Stimulated activated CD8-positive, alpha-beta memory T cell treated with anti-CD3 and anti-CD28 coated beads, Interleukin-4, amount 100 ng/mL, for 1 hour (primary cell): ENCODE measurements around the gene RNF34.
"Not testable (repeated sequence)": the region's sequence is repeated elsewhere in the genome, so short reads cannot be mapped to it uniquely, and the experiment has no call there.

ENCODE experiments used
- DNase-seq, 2 donors: peaks; one replicate each; pipeline ENCODE4 v3.0.0-alpha.2; 2020; ENCODE audit warnings: low read depth in 2 of 2, low spot score in 1 of 2

The RNF34 gene

GRCh38 chr12:121399391-121400331 is at the start of gene RNF34:
RNF34 (plus strand) TSS chr12:121400118; CDS start chr12:121400213, 95 bp downstream.
- DNase-seq: peak; percentile 92 to 96

GRCh38 chr12:121351820-121352681 is 47.9 kb upstream of the RNF34 start, which contains the start of gene ANAPC5:
ANAPC5 (minus strand) TSS chr12:121352411; CDS start chr12:121352340, 71 bp downstream.
- DNase-seq: peak; percentile 76 to 82

- DNase-seq: no peak
Measured at GRCh38 chr12:121352682-121353018, 47.3 kb upstream of the RNF34 start.

GRCh38 chr12:121355818-121356217 is 44.1 kb upstream of the RNF34 start:
- no peak for DNase-seq

GRCh38 chr12:121356657-121357056 is 43.3 kb upstream of the RNF34 start:
- DNase-seq: no peak

GRCh38 chr12:121357331-121357730 is 42.6 kb upstream of the RNF34 start:
- DNase-seq: no peak

GRCh38 chr12:121358073-121358472 is 41.8 kb upstream of the RNF34 start:
- no peak for DNase-seq

- no peak for DNase-seq
Measured at GRCh38 chr12:121364683-121365121, 35.2 kb upstream of the RNF34 start.

- no peak for DNase-seq
Measured at GRCh38 chr12:121365416-121366062, 34.4 kb upstream of the RNF34 start.

GRCh38 chr12:121366063-121366459 is 33.9 kb upstream of the RNF34 start:
- no peak for DNase-seq

GRCh38 chr12:121371404-121371803 is 28.5 kb upstream of the RNF34 start:
- no peak for DNase-seq

- DNase-seq: no peak
Measured at GRCh38 chr12:121373755-121374154, 26.2 kb upstream of the RNF34 start.

GRCh38 chr12:121374336-121374735 is 25.6 kb upstream of the RNF34 start:
- not testable (repeated sequence) for DNase-seq

- DNase-seq: not testable (repeated sequence)
Measured at GRCh38 chr12:121374945-121375584, 24.9 kb upstream of the RNF34 start.

GRCh38 chr12:121376754-121377697 is 22.9 kb upstream of the RNF34 start:
- no peak for DNase-seq

GRCh38 chr12:121378736-121379135 is 21.2 kb upstream of the RNF34 start:
- DNase-seq: no peak

GRCh38 chr12:121379945-121380344 is 20.0 kb upstream of the RNF34 start:
- no peak for DNase-seq

- DNase-seq: no peak
Measured at GRCh38 chr12:121383601-121384021, 16.3 kb upstream of the RNF34 start.

GRCh38 chr12:121384891-121385290 is 15.0 kb upstream of the RNF34 start:
- DNase-seq: not testable (repeated sequence)
